ENCODE data around the gene ANGPTL7. TPM values are rescaled to one million over a fixed set of nuclear protein-coding genes. Genes with fewer than 3 reads are reported as not detected.

ANGPTL7 gene
- total RNA-seq, 1 experiment from 2014 or later: not detected

GRCh38 chr1:11188381-11188780, 774 bp upstream of the ANGPTL7 start:
- H3K4me3 ChIP-seq (ENCODE audit: low read depth, low read length): no peak overlapping the region
- ChIA-PET CTCF (no interaction called here), POLR2A (no interaction called here)
- H3K36me3 ChIP-seq (ENCODE audit: control insufficient read depth, insufficient read depth, low read length): no peaks in the 10 kb centered on the region
- Mint-ChIP-seq H3K4me1 (ENCODE audit: low read depth, unreplicated experiment) (no peaks in the 10 kb centered on the region), H3K36me3 (ENCODE audit: insufficient read depth, unreplicated experiment) (peaks cover 10% of the 10 kb centered on the region), H3K9me3 (ENCODE audit: unreplicated experiment) (no peaks in the 10 kb centered on the region), H3K27me3 (ENCODE audit: insufficient read depth, unreplicated experiment) (no peaks in the 10 kb centered on the region), H3K4me3 (ENCODE audit: unreplicated experiment) (no peak overlapping the region), H3K27ac (ENCODE audit: unreplicated experiment) (no peak overlapping the region)
- no peaks in the 10 kb centered on the region for H3K4me1 ChIP-seq
- H3K27me3 ChIP-seq (replicated peaks; ENCODE audit: control insufficient read depth, insufficient read depth, low read length): no peaks in the 10 kb centered on the region
- DNase-seq: no peak
- no peaks in the 10 kb centered on the region for H3K9me3 ChIP-seq
- BruUV-seq (replicated peaks): no TSS peak
- no peak for TF ChIP-seq CTCF (IDR thresholded peaks at IDR 0.05; ENCODE audit: insufficient read depth in 1 of 2, low read depth in 1 of 2, low read length in 1 of 2, severe bottlenecking in 1 of 2, unreplicated experiment in 1 of 2)
- intact Hi-C loops (cut with micrococcal nuclease; ENCODE audit: unreplicated experiment): no loop called here

GRCh38 chr1:11193376-11193775, 4.2 kb downstream of the ANGPTL7 start:
- BruUV-seq (replicated peaks): no TSS peak
- POLR2A ChIA-PET: no interaction called here
- no peaks in the 10 kb centered on the region for H3K4me1 Mint-ChIP-seq (ENCODE audit: low read depth, unreplicated experiment)

GRCh38 chr1:11194407-11195176, 5.4 kb downstream of the ANGPTL7 start:
- no peaks in the 10 kb centered on the region for H3K27me3 Mint-ChIP-seq (ENCODE audit: insufficient read depth, unreplicated experiment)

More at GRCh38 chr1:11193376-11193775, 4.2 kb downstream of the ANGPTL7 start:
- intact Hi-C loops (cut with micrococcal nuclease; ENCODE audit: unreplicated experiment): no loop called here
- Mint-ChIP-seq H3K27me3 (ENCODE audit: insufficient read depth, unreplicated experiment) (no peaks in the 10 kb centered on the region), H3K4me3 (ENCODE audit: unreplicated experiment) (no peak overlapping the region), H3K9me3 (ENCODE audit: unreplicated experiment) (no peaks in the 10 kb centered on the region), H3K36me3 (ENCODE audit: insufficient read depth, unreplicated experiment) (peaks cover 26% of the 10 kb centered on the region), H3K27ac (ENCODE audit: unreplicated experiment) (no peak overlapping the region)
- no peak overlapping the region for H3K4me3 ChIP-seq (ENCODE audit: low read depth, low read length)
- peaks cover 1% of the 10 kb centered on the region; the same call in 1 of the 2 replicates for H3K36me3 ChIP-seq (ENCODE audit: control insufficient read depth, insufficient read depth, low read length)
- TF ChIP-seq CTCF (IDR thresholded peaks at IDR 0.05; ENCODE audit: insufficient read depth in 1 of 2, low read depth in 1 of 2, low read length in 1 of 2, severe bottlenecking in 1 of 2, unreplicated experiment in 1 of 2): no peak
- CTCF ChIA-PET: no interaction called here
- no peak for DNase-seq
- H3K9me3 ChIP-seq: no peaks in the 10 kb centered on the region
- no peaks in the 10 kb centered on the region for H3K4me1 ChIP-seq
- H3K27me3 ChIP-seq (replicated peaks; ENCODE audit: control insufficient read depth, insufficient read depth, low read length): no peaks in the 10 kb centered on the region

More at GRCh38 chr1:11194407-11195176, 5.4 kb downstream of the ANGPTL7 start:
- no peaks in the 10 kb centered on the region for H3K27me3 ChIP-seq (replicated peaks; ENCODE audit: control insufficient read depth, insufficient read depth, low read length)
- TF ChIP-seq CTCF (IDR thresholded peaks at IDR 0.05; ENCODE audit: insufficient read depth in 1 of 2, low read depth in 1 of 2, low read length in 1 of 2, severe bottlenecking in 1 of 2, unreplicated experiment in 1 of 2): no peak
- Mint-ChIP-seq H3K4me3 (ENCODE audit: unreplicated experiment) (no peak overlapping the region), H3K36me3 (ENCODE audit: insufficient read depth, unreplicated experiment) (peaks cover 32% of the 10 kb centered on the region), H3K9me3 (ENCODE audit: unreplicated experiment) (no peaks in the 10 kb centered on the region), H3K4me1 (ENCODE audit: low read depth, unreplicated experiment) (no peaks in the 10 kb centered on the region), H3K27ac (ENCODE audit: unreplicated experiment) (no peak overlapping the region)
- no peaks in the 10 kb centered on the region for H3K9me3 ChIP-seq
- H3K4me3 ChIP-seq (ENCODE audit: low read depth, low read length): no peak overlapping the region
- no peaks in the 10 kb centered on the region for H3K4me1 ChIP-seq
- peaks cover 4% of the 10 kb centered on the region for H3K36me3 ChIP-seq (ENCODE audit: control insufficient read depth, insufficient read depth, low read length)
- no TSS peak for BruUV-seq (replicated peaks)
- ChIA-PET CTCF (no interaction called here), POLR2A (no interaction called here)
- no peak for DNase-seq
- intact Hi-C loops (cut with micrococcal nuclease; ENCODE audit: unreplicated experiment): no loop called here
